NCI-H526 treated with DMSO at 0.1 percent for 48 hours (cell line): ENCODE data around the gene FAM78B.

Source experiments
- DNase-seq: peaks from one replicate; lab custom pipeline; 2025; lab: John Stamatoyannopoulos, UW

FAM78B gene

DNA sequence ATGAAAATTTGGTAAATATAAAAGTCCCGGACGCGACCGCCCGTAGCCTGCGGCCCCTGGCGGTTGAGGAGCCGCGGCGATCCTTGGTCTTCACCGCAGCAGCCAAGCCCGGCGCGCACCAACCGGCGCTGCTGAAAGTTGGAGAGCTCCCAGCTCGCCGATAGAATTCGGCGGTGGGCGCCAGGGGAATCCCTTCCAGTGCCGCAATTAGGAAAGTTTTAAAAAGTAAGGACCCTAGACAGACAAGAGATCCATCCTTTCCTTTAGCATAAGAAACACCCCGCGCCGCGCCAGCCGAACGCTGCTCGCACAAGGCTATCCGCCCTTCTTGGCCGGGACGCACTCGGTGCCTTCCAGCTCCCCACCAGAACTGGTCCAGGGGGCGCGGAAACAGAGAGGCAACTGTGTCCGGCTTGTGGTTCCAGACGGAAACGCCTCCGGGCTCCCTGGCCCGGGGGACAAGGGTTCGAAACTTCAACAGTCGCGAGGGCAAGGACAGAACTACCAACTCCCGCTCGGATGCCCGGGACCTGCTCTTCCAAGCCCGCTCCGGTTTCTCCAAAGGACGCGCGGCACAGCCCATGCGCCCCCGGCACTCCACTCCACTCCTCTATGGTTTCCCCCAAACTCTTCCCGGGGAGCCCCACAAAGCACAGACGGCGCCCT, 1.7 kb downstream of the FAM78B start:
- DNase-seq: peak; percentile 94

DNA sequence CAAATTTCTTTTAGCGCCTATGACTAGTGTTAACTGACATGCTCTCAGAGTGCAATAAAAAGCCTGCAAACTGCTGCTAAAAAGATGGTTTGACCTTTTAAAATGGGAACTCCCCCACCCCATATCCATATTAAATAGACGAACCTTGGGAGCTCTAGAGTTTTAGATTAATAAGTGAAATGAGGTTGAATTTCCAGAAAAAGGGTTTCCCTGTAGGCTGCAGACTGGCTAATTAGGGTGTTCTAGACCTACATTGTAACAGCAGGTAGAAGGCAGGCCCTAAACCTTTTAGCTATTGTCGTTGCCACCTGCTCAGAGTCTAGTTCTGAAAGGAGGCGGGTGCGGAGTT, 2.2 kb downstream of the FAM78B start:
- DNase-seq: no peak

DNA sequence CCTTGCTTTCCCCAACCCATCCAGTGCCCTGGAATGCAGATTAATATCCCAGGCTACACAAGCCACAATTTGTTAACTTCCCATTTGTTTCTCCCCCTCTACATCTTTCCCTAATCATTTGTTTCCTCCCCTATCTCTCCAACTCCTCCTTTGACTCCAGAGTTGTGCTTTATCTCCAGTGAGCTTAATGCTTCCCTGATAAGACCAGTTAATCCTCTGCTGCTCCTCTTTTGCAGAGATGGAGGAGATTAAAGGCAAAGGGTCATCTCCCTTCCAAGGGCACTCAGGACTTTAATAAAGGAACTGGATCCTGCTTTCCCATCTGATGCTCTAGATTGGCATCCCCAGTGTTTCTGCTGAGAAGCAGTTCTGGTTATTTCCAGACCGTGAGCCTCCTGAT, 7.1 kb downstream of the FAM78B start:
- no peak for DNase-seq

DNA sequence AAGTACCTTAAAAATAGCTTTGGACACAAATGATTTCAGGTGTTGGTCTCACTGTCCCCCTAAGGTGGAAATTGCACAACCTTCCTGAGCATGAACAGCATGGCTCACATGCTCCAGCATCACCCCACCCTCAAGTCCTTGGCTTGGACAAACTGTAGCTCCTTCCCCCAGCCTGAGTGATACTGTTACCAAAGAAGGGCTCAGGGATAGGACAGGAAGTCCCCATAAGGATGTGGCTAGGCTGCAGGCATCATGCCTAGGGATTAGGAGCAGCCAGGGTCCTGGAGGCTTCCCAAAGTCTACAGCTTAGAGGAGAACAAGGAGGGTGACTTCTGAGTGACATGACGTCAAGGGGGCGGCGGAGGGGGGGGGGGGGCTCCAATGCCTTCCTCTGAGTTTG, 10.1 kb downstream of the FAM78B start:
- DNase-seq: no peak

DNA sequence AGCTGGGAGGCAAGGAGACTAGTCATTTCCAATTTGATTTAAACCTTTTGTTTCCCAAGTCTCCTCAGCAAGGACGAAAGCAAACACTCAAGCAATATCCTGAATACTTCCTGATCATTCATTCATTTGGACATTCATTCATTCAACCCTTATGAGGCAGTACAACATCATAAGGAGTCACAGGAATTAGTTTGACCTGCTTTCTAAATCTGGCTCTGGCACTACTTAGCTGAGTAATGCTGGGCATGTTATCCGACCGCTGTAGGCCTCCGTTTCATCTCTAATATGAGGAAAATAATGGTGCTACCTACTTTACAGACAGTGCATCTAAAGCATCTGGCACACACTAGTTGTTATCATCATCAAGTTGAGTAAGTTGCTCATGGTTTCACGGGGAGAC, 11.7 kb downstream of the FAM78B start:
- no peak for DNase-seq

DNA sequence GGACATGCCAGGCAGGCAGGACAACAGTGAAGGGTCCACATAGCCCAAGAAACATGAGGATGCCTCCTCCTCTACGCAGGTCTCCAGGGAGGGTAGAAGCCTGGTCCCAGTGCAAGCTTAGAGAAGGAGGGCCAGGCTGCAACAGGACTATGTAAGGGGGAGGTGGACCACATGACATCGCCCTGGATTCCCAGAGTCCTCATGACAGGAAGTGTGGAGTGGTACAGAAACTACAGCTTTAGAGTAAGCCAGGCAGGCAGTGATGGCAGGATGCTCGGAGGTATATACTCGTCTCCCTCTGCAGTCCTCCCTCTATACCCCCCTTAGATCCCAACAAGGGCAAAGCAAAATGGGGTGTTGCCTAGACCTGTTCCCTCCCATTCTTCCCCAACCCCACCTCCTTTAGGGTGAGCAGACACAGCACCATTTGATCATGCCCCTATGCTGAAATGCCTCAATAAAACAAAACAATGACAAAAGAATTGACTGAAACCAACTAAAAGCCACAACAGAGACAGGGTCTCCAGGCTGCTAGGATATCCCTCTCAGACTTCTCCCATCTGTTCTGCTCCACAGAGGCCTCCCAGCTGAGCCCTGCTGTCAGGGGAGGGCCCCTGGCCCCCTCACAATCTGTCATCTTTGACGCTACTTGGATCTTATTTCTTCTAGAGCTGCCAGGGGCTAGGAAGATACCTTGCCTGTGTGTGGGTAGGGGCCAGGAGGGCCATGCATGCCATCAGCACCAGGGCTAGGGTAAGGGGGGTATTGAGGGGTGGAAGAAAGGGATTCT, 13.1 kb downstream of the FAM78B start:
- no peak for DNase-seq

DNA sequence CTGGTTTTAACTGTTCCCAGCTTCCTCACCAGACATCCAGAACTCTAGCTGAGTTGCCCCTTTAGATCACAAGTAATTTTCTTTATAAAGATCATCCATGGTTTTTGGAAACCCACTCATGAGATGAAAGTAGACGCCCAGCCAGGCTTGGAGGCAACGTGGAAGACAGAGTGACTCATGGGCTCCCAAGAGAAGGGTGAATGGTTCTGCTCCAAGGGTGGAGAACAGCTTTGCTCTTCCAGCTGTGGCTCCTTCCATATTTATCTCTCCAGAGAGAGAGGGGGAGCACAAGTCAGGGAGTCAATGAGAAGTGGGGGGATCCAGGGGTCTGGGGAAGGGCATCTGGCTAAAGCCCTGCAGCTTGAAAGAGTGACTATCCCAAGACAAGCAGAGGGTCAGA, 13.8 kb downstream of the FAM78B start:
- no peak for DNase-seq

DNA sequence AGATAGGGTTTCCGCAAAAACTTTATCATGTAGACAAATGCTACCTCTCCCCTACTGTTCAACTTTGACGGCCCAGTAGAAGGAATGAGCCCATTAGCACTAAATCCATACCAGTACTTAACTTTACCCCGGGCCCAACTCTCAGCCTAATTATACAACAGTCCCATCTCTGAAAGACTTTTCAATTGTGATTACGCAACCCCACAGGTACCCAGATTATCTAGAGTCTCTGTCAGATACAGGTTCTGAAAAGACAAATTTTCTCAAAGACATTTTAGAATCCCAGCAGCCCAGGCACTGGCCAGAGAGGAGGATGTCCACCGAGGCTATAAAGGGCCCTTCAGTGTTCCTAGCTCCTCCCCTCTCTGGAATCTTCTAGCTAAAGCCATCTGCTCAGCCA, 15.0 kb downstream of the FAM78B start:
- DNase-seq: no peak

DNA sequence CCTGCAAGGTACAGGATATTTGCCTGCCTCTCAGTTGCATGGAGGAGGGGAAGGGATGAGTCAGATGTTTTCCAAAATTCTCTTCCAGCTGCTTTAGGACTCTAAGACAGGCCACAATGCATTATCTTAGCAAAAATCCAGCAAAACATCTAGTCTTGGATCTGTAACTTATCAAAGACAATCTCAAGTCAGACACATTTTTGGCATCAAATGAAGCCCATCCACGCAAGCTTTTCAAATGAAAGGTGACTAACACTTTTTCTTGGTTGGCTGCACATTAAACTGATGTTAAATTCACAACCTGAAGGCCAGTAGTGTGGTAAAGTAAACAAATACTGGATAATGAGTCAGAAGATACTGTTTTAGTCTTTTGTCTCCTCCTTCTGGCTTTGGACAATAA, 21.3 kb downstream of the FAM78B start:
- DNase-seq: no peak

DNA sequence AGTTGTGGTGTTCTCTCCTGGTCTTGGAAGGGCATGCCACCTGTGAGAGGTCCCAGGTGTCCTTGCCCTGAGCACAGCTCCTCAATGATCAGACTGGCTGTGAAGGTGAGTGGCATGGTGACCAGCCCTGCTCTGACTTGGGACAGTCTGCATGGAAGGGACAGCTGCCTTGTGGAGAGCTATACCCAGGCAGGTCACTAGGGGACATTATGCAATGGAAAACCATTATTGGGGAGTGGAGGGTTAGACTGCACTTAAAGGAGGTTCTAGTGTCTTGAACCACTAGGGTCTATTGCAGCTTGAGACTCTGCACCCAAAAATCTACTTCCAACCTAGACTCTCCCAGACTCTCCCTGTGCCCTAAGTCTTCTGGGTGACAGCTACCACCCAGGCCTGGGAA, 24.8 kb downstream of the FAM78B start:
- no peak for DNase-seq

DNA sequence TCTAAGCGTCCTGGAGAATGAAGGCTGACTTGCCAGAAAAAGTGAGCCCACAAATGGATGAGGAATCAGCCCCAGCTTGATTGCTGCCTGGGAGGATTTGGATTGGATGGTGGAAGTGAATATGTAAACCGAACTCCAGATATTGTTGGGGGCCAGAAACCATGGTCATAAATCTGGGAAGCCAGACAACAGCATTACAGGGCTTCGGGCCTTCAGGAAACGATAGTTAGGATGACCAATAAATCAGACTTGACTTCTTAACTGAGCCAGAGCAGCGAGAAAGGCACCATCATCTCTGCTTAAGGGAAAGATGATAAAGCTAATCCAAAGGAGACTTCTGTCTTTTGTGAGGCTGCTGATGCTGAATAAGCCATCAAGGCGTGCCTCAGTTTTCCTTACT, 26.6 kb downstream of the FAM78B start:
- no peak for DNase-seq

DNA sequence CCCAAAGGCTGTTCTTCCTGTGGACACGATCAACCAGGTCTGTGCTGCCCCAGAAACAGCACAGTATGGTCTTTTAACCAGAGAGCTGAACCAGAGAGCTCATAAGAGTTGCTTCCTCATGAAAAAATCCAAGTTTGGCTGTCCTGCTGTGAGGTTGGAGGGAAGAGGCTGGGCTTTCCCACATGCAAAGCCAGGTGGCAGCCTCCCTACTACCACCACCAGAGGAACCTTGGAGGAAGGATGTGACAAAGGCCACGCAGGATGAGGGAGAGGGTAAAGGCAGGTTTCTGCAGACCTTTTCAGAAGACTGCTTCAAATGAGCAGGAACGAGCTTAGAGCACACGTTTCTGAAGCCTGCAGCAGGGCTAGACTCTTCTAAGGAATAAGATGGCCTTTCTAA, 27.1 kb downstream of the FAM78B start:
- DNase-seq: no peak

DNA sequence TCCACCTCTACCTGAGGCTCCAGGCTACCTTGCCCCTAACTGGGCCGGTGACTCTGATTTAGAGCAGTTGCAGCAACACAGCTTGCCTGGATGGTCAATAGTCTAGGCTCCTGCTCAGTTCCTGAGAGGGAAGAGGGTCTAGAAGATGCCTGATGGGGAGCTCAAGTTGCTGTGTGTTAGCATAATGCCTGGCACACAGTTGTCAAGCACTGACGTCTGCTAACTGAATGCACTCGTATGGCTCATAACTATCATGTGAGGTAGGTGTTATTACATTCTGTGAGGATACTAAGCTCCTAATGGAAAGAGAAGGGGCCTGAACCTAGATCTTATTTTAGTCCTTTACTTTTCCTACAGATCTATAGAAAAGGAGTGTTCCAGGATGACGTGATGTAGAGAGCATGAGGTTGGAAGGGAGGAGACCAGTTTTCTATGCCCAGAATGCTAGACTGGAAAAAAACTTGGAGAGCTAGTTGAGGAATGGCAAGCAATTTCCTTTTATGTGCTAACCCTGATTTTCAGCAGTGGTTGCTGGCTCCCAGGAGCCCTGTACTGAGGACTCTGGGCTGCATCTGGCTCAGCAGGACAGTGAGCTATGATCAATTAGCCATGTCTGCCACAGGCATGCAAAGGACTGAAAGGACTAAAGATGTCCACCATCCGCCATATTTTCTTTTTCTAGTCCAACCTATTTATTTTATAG, 30.0 kb downstream of the FAM78B start:
- no peak for DNase-seq

DNA sequence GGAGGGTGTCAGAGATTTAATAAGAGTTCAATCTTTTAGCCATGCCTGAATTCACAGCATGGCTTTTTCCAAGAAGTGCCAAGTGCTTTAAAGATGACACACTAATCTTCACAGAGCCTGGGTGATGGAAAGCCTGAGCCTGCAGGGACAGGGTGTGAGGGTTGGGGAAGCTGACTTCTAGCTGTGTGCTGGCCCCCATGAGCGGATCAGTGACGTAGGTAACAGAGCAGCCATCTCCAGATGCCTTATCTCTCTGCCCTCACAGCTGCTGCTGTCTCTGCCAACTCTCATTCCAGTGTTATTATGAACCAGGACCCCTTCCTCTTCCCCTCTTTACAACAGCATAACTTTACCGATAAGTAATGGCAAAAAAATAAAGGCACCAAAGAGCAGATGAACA, 30.6 kb downstream of the FAM78B start:
- DNase-seq: no peak

DNA sequence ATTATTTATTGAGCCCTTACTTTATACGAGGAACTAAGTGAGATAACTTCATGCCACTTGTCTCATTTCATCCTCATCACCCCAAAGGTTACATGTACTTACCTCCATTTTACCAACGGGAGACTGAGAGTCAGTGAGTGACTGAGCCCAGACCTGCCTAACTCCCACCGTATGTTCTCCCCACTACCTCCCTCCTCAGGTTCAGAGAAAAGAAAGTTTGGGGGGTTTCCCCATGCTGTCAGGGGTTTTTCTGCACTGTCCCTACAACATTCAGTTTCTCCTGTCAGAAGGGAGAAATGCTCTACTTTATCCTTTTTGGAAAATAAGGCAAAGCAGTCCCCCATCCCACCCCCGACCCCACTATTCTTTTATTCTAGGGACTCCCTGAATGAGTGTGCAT, 32.9 kb downstream of the FAM78B start:
- DNase-seq: no peak

DNA sequence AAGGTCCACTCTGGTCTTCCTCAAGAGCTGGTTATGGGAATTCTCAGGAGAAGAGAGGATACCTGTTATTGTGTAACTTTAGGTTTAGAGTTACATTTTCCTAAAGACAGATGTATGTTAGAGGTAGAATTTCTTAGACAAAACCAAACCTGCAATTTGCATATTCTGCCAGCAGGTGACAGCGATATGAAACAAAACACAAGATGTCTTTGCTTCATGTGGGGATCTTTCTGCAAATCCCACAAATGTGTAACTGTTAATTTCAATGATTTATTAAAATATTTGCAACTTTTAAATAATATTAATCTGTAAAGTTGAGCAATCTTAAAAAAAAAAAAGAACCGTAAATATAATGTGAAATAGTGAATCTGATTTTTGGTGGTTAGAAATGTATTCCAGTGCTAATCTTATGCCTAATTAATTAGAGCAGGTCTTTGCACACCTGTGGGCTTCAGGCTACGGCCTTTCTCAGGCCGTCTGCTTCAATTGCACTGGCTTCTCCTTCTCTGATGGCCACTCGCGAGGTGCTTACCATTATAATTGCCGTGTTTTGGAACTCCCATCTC, 33.4 kb downstream of the FAM78B start:
- DNase-seq: peak; percentile 97

DNA sequence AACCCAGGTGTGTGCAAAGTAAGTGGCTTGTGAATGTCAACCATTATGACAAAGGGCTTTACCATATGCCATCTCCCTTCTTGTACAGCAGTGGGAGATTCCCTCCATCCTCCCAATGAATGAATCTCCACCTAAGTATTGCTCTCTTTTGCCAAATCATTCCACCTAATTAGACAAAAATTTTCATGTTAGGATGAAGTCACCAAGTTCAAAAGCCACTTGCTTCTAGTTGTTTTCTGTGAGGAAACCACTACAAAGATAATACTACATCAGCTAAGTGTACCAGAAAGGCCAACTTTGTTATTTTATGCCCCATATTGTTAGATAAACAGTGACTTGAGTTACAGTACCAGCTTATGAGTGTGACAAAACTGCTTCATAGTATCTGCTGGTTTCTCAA, 34.3 kb downstream of the FAM78B start:
- no peak for DNase-seq

DNA sequence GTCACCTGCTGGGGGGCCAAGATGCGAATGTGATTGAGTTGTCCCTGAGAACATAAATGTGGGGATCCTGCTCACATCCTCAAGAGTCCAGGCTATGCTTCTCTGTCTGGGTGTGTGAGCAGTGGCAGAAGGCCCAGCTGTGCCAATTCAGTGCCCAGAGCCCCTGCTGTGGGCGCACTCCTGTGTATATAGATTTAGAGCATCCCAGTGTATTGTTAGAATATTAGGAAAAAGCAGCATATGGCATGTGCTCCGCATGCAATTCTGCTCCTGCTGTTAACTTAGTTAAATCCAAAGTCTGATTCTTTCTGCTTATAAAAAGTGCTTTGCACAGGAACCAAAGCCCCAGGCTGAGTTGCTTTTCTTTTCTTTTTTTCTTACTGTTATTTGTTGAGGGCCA, 37.8 kb downstream of the FAM78B start:
- no peak for DNase-seq

DNA sequence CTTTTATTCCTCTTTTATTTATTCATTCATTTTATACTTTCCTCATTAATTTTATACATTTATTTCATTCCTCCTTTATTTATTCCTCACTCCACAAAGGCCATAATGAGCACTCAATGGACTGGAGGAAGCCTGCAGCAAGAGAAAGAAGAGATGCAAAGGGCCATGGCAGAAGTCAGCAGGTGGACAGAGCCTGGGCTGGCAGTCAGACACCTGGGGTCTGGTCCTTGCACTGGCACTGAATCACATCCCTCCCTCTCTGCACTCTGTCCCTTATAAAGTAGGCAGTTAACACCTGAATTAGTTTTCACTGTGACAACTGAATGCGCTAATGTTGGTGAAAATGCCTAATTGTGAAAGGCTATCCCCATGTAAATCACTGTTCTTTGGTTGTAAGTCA, 38.6 kb downstream of the FAM78B start:
- DNase-seq: no peak

DNA sequence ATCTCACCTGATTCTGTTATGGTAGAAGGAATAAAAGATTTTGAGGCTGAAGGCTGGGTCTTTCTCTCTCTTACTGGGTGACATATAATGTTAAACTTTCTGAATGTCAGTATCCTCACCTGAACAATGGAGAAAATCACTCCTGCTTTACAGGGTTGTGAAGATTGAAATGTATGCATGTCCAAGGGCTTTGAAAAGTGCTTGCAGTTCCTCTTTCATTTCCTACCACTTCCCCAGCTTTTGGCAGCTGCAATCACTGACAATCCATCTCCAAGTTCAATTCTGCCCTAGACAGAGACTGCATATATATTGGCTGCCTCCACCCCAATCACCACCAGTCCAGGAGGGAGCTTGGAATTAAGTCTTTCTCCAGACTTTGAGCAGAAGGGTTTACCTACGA, 39.8 kb downstream of the FAM78B start:
- no peak for DNase-seq

DNA sequence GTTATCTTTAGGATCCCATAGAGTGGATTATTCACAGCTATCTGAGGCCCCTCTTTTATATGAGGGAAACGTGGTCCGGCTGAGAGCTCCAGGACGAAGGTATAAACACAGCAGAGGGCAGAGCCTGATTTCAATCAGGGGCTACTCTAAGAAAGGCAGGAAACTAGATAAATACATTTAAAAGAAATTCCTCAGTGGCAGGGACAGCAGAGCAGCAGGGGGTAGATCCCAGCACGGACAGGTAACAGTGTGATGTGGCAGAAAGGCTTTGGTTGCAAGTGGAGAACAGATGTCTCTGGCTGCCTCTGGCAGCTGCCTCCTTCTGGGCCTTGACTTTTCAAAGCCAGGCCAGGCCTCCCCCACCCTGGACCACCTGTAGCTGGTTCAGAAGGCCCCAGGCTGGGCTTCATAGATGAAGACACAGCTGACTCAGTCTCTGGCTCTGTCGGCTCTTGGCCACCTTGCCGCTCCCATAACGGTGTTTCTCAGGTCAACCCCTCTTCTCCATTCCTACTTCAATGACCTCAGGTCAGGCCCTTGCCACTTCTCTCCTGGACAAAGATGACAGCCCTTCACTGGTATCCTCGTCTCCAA, 43.8 kb downstream of the FAM78B start:
- DNase-seq: no peak

DNA sequence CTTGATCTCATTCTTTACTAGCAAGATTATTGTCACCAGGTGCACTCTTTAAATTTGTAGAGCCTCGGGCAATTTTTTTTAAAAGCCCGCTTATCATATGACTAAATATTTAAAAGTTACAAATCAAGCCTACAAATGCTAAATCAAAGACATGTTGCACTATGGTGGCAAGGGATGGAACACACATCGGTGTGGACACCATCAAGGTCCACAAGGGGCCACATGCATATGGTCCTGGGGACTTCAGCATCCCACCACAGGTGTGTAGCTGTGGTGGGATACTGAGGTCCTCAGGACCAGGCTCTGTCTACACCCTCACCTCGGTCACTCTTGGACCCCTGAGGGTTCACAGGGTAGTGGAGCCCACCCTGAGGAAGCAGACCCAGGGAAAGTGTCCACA, 45.8 kb downstream of the FAM78B start:
- no peak for DNase-seq

DNA sequence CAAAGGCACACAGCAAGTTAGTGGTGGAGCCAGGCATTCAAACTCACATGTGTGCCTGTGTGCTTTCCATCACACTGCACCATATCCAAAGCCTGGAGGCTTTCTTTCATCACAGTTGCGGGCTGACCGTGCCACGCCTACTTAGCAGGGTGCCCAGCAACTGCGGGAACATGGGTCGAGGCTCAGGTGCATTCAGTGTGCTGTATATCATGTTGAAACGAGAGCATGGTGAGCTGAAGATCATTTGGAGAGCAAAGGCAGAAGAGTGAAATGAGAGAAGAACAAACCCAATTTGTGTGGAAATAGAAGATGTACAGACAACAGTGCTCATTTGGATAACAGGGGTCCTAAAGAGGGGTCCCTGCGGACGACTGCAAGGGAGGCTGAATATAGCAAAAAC, 46.5 kb downstream of the FAM78B start:
- no peak for DNase-seq
